ENCODE measurements around the gene SAMD3.

DNA sequence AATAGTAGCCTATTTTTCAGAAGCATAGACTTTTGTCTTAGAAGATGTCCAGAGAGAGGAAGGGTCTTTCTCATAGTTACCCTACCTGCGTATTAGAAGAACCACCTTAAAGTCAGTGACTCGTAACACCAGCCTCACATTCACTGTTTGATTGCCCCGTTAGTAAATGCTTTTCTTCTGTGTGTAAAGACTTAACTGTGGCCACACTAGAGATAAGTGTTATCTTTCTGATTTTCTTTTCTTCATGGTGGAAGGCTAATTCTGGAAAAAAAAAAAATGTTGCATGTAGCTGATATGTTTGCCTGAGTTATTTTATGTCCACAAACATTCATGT lies 83.9 kb downstream of the SAMD3 start:
- TF ChIP-seq, protein P1, sequence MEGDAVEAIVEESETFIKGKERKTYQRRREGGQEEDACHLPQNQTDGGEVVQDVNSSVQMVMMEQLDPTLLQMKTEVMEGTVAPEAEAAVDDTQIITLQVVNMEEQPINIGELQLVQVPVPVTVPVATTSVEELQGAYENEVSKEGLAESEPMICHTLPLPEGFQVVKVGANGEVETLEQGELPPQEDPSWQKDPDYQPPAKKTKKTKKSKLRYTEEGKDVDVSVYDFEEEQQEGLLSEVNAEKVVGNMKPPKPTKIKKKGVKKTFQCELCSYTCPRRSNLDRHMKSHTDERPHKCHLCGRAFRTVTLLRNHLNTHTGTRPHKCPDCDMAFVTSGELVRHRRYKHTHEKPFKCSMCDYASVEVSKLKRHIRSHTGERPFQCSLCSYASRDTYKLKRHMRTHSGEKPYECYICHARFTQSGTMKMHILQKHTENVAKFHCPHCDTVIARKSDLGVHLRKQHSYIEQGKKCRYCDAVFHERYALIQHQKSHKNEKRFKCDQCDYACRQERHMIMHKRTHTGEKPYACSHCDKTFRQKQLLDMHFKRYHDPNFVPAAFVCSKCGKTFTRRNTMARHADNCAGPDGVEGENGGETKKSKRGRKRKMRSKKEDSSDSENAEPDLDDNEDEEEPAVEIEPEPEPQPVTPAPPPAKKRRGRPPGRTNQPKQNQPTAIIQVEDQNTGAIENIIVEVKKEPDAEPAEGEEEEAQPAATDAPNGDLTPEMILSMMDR (IDR thresholded peaks at IDR 0.05), result no peak
- TF ChIP-seq POLR2A (IDR thresholded peaks at IDR 0.05), result no peak

All from heart left ventricle (tissue), 13 donors.